SK-N-SH (cell line): ENCODE results near the gene ATG2A.

Experiments
- EZH2phosphoT487 ChIP-seq: fragments of 200-600 bp; sonication (generic); IDR thresholded peaks from 2 replicates; pipeline ENCODE4 v1.6.1; 2017; ENCODE audit warnings: low read depth, mixed run types, mild to moderate bottlenecking, antibody characterized with exemption, moderate library complexity, borderline replicate concordance
- NFIC ChIP-seq: IDR thresholded peaks from 2 replicates; pipeline ENCODE4 v1.4.0; 2012; ENCODE audit warnings: borderline replicate concordance
- RCOR1 ChIP-seq: fragments of 150-350 bp; IDR thresholded peaks from 2 replicates; pipeline ENCODE4 v1.6.1; 2017; ENCODE audit warnings: antibody characterized with exemption, low read length
- SMC3 ChIP-seq: IDR thresholded peaks from 2 replicates; pipeline ENCODE4 v1.6.1; 2012; ENCODE audit warnings: low read depth, low read length, improper control_type of control experiment
- TEAD4 ChIP-seq: IDR thresholded peaks from 2 replicates; pipeline ENCODE4 v1.4.0; 2012; ENCODE audit warnings: mild to moderate bottlenecking, borderline replicate concordance; ENCODE audit not compliant: insufficient read depth
- TF ChIP-seq, protein P1 (sequence below): fragments of 200-600 bp; sonication (generic); IDR thresholded peaks from 2 replicates; pipeline ENCODE4 v1.6.1; 2017; ENCODE audit warnings: antibody characterized with exemption, mild to moderate bottlenecking, moderate library complexity
- TF ChIP-seq, protein P2 (sequence below): IDR thresholded peaks from 2 replicates; pipeline ENCODE4 v1.6.1; 2012; ENCODE audit warnings: mild to moderate bottlenecking, low read depth, low read length, moderate library complexity

DNA sequence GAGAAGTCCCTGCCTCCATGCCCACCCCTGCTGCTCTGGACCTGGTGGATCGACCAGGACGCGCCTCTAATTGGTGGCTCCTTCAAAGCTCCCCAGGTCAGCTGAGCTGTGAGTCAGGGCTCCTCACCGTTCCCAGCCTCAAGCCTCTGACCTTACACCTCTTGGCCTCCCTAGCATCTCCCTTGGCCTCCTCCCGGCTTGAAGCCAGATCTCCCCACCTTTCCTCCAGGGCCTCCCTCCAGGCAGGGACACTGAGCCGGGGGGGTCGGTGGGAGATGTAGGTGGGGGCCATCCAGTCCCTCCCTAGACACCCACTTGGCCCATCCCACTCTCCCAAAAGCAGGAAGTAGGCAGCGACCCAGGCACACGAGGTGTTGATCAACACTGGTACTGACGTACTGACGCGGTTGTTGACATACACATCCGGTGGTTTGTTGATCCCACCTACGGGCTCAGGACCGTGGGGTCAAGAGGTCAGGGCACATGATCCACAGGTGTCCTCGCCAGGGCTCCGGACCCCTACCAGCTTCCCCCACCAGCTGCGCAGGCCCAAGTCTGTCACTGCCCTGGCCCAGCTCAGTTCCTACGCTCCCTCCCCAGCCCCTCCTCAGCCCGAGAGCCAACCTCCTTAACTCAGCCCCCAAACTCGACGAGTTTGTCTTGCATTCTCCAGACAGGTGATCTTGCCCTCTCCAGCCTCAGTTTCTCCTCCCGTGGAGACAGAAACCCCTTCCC, 802 bp downstream of the ATG2A start:
- TF ChIP-seq, protein P1, sequence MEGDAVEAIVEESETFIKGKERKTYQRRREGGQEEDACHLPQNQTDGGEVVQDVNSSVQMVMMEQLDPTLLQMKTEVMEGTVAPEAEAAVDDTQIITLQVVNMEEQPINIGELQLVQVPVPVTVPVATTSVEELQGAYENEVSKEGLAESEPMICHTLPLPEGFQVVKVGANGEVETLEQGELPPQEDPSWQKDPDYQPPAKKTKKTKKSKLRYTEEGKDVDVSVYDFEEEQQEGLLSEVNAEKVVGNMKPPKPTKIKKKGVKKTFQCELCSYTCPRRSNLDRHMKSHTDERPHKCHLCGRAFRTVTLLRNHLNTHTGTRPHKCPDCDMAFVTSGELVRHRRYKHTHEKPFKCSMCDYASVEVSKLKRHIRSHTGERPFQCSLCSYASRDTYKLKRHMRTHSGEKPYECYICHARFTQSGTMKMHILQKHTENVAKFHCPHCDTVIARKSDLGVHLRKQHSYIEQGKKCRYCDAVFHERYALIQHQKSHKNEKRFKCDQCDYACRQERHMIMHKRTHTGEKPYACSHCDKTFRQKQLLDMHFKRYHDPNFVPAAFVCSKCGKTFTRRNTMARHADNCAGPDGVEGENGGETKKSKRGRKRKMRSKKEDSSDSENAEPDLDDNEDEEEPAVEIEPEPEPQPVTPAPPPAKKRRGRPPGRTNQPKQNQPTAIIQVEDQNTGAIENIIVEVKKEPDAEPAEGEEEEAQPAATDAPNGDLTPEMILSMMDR = no peak
- TF ChIP-seq TEAD4 (no peak), NFIC (no peak), RCOR1 (no peak), EZH2phosphoT487 (no peak), SMC3 (no peak)
- TF ChIP-seq, protein P2, sequence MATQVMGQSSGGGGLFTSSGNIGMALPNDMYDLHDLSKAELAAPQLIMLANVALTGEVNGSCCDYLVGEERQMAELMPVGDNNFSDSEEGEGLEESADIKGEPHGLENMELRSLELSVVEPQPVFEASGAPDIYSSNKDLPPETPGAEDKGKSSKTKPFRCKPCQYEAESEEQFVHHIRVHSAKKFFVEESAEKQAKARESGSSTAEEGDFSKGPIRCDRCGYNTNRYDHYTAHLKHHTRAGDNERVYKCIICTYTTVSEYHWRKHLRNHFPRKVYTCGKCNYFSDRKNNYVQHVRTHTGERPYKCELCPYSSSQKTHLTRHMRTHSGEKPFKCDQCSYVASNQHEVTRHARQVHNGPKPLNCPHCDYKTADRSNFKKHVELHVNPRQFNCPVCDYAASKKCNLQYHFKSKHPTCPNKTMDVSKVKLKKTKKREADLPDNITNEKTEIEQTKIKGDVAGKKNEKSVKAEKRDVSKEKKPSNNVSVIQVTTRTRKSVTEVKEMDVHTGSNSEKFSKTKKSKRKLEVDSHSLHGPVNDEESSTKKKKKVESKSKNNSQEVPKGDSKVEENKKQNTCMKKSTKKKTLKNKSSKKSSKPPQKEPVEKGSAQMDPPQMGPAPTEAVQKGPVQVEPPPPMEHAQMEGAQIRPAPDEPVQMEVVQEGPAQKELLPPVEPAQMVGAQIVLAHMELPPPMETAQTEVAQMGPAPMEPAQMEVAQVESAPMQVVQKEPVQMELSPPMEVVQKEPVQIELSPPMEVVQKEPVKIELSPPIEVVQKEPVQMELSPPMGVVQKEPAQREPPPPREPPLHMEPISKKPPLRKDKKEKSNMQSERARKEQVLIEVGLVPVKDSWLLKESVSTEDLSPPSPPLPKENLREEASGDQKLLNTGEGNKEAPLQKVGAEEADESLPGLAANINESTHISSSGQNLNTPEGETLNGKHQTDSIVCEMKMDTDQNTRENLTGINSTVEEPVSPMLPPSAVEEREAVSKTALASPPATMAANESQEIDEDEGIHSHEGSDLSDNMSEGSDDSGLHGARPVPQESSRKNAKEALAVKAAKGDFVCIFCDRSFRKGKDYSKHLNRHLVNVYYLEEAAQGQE = no peak
